Activated CD4-positive, alpha-beta memory T cell treated with anti-CD3 and anti-CD28 coated beads for 36 hours (primary cell): ENCODE measurements around the gene NEGR1. TPM values are rescaled to one million over a fixed set of nuclear protein-coding genes. Genes with fewer than 3 reads are reported as not detected.

ENCODE experiments used
- CTCF ChIA-PET: fragments of 350-600 bp; sonication (Branson Sonifier 250); formaldehyde crosslinking; loops from one replicate; lab custom pipeline; 2021; ENCODE audit warnings: antibody characterized with exemption, inconsistent platforms; lab: Charles Lee
- POLR2A ChIA-PET: fragments of 350-600 bp; sonication (Branson Sonifier 250); formaldehyde crosslinking; loops from one replicate; lab custom pipeline; 2021; ENCODE audit warnings: antibody characterized with exemption; lab: Charles Lee
- DNase-seq: peaks from one replicate; pipeline ENCODE4 v3.0.0-alpha.2; 2020
- H3K27ac Mint-ChIP-seq: one replicate; pipeline ENCODE4 v1.8.0; 2021; ENCODE audit warnings: mixed read lengths
- H3K27me3 Mint-ChIP-seq: one replicate; pipeline ENCODE4 v1.8.0; 2021; ENCODE audit warnings: mixed read lengths
- H3K36me3 Mint-ChIP-seq: one replicate; pipeline ENCODE4 v1.8.0; 2021; ENCODE audit warnings: mixed read lengths
- H3K4me1 Mint-ChIP-seq: one replicate; pipeline ENCODE4 v1.8.0; 2021; ENCODE audit warnings: low read depth, mixed read lengths
- H3K4me3 Mint-ChIP-seq: one replicate; pipeline ENCODE4 v1.8.0; 2021; ENCODE audit warnings: mild to moderate bottlenecking, mixed read lengths
- H3K9me3 Mint-ChIP-seq: one replicate; pipeline ENCODE4 v1.8.0; 2021; ENCODE audit warnings: mixed read lengths
- intact Hi-C: fragments of 100-400 bp; cut with micrococcal nuclease; formaldehyde crosslinking; loops from one replicate; pipeline ENCODE4 v1.15.1; 2023
- total RNA-seq, 2 experiments: library from RNA; stranded (reverse); gene quantifications; one replicate each; pipeline ENCODE4 v1.2.3, GENCODE V29; 2021

NEGR1 gene
- total RNA-seq, 2 experiments from 2014 or later, result not detected

DNA sequence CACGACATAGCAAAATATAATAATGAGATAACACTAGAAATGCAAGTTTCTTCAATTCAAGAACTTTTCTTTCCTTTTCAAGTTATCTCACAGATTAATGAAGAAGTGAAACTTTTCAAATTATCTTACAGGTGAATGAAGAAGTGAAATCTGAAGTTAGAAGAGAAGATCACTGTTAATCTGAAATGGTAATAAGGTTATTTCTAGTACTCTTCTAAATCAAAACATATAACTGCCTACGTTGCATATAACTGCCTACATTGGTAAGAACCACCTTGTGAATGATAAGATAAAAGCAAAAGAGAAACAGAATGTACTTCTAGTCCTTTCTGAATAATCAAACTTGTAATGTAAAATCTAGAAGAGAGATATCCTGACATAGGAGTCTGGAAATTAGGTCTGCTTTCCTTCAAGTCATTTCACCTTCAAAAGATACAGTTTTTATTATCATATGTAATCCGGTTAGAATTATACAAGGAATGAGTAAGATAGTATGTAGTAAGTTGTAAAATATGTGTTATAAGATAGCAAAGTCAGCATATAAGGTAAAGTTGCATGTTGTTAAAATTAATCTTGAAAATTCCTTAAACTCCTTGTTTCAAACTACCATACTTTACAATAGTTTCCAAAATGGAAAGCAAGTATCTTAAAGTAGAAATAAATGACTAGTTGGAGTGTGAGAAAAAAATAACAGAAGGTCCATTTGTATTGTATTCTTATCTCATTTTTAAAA is 679.1 kb downstream of the NEGR1 start:
- Mint-ChIP-seq H3K9me3 (peaks cover 22% of the 10 kb centered on the region), H3K27me3 (no peaks in the 10 kb centered on the region), H3K4me3 (no peak overlapping the region), H3K27ac (no peak overlapping the region), H3K36me3 (no peaks in the 10 kb centered on the region), H3K4me1 (no peaks in the 10 kb centered on the region)
- ChIA-PET CTCF (no interaction called here), POLR2A (no interaction called here)
- no peak for DNase-seq
- intact Hi-C loops, result no loop called here

DNA sequence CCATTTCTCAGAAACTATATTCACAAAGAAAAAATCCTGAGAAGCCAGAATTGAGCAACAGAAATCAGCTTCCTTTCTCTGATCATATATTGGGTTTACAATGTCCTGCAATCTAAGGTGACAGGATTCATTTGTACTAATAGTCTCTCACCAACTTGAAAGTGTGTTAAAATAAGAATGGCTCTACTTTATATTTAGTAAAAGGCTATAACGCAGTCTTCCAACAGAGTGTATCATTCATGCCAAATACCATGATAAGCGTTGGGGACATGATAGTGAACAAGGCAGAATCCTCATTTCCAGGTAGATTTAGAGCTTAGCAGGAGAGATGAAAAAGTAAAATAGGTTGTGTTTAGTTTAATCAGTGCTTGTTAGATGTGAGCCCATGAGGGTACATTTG is 682.3 kb downstream of the NEGR1 start:
- no peaks in the 10 kb centered on the region for H3K4me1 Mint-ChIP-seq
- H3K9me3 Mint-ChIP-seq, result peaks cover 16% of the 10 kb centered on the region
- H3K36me3 Mint-ChIP-seq, result no peaks in the 10 kb centered on the region
- no peak overlapping the region for H3K27ac Mint-ChIP-seq
- intact Hi-C loops, result no loop called here
- CTCF ChIA-PET, result no interaction called here
- H3K4me3 Mint-ChIP-seq, result no peak overlapping the region
- H3K27me3 Mint-ChIP-seq, result no peaks in the 10 kb centered on the region
- DNase-seq, result no peak
- POLR2A ChIA-PET, result no interaction called here

DNA sequence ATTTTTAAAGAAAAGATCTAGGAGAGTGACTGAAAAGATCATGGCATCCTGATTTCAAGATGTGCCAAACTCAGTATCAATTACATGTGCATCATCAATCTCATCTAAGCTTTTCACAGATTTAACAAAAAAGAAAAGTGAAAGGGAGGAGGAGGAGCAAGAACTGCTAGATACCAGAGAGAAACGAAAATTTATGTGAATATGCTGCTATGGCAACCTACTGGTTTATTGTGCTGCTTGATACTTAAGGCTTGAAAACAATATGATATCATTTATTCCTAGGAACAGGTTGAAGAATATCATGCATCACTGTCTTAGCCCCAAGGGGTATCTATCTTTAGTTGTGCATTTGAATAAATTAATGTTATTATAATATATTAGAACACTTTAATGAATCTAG is 683.0 kb downstream of the NEGR1 start:
- Mint-ChIP-seq H3K36me3 (no peaks in the 10 kb centered on the region), H3K27me3 (no peaks in the 10 kb centered on the region), H3K27ac (no peak overlapping the region), H3K4me3 (no peak overlapping the region), H3K9me3 (peaks cover 16% of the 10 kb centered on the region), H3K4me1 (no peaks in the 10 kb centered on the region)
- DNase-seq, result no peak
- ChIA-PET POLR2A (no interaction called here), CTCF (no interaction called here)
- intact Hi-C loops, result no loop called here

DNA sequence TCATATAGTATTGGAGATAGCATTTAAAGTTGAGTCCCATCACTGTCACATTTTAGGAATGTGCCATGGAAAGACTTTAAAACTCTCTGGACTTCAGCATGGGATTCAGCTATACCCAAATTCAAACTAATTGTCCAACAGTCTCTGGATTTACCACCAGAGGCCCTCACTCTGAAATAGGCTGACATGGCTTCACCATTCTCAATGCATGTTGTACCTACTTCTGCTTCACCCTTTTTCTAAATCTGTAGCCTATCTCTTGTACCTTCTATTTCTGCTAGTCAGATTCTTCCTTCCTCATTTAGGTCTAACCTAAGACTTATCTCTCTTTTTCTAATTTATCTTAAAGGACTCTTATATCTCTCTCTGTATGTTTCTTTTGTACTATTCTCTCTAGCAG is 688.8 kb downstream of the NEGR1 start:
- Mint-ChIP-seq H3K4me1 (no peaks in the 10 kb centered on the region), H3K27me3 (no peaks in the 10 kb centered on the region), H3K4me3 (no peak overlapping the region), H3K36me3 (no peaks in the 10 kb centered on the region), H3K27ac (no peak overlapping the region), H3K9me3 (no peaks in the 10 kb centered on the region)
- intact Hi-C loops, result no loop called here
- CTCF ChIA-PET, result no interaction called here
- DNase-seq, result no peak
- POLR2A ChIA-PET, result no interaction called here

DNA sequence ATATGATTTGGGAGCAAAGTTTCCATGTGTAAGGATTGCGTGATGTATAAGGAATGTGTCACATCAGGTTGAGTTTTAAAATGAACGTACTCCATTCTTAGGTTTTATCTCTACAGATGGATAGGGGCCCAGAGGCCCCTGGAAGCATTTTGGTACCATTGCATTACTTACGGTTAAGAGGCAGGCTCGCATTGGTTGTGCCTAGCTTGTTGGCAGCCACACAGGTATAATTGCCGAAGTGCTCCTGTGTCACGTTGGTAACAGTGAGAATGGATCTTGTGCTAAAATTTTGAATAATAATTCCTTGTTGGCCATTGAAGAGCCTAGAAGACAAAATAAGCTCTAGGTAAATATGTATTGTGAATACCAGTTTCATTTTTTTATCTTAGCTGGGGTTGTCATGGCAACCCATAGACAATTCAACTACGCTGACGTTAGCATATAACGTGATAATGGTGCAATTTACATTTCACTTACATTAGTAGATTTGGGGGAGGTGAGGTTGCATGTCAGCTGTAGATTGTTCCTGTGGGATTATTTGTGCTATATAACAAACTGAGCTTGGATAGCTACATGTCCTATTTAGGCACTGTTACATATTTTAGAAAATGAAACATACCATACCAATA is 689.6 kb downstream of the NEGR1 start:
- Mint-ChIP-seq H3K27ac (no peak overlapping the region), H3K4me3 (no peak overlapping the region), H3K27me3 (no peaks in the 10 kb centered on the region), H3K36me3 (no peaks in the 10 kb centered on the region), H3K9me3 (no peaks in the 10 kb centered on the region), H3K4me1 (no peaks in the 10 kb centered on the region)
- CTCF ChIA-PET, result no interaction called here
- POLR2A ChIA-PET, result no interaction called here
- DNase-seq, result no peak
- intact Hi-C loops, result no loop called here

DNA sequence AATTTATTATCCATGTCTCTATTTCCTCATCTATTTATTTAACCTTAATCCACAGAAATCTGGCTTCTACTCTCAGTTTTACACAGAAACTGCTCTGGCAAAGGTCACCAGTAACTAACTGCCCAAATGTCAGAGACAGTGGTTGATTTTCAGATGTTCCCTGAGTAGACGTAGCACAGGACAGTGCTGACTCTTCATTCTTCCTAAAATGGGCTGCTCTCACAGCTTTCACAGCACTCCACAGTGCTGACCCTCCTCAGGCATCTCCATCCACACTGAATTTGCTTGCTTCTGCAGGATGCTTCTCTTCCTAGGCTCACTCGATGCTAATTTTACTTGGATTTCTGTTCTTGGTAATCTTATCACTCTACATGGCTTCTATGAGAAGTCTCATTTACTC is 693.3 kb downstream of the NEGR1 start:
- DNase-seq, result no peak
- Mint-ChIP-seq H3K4me1 (no peaks in the 10 kb centered on the region), H3K27me3 (no peaks in the 10 kb centered on the region), H3K4me3 (no peak overlapping the region), H3K9me3 (no peaks in the 10 kb centered on the region), H3K27ac (no peak overlapping the region), H3K36me3 (no peaks in the 10 kb centered on the region)
- intact Hi-C loops, result no loop called here
- CTCF ChIA-PET, result no interaction called here
- POLR2A ChIA-PET, result no interaction called here

DNA sequence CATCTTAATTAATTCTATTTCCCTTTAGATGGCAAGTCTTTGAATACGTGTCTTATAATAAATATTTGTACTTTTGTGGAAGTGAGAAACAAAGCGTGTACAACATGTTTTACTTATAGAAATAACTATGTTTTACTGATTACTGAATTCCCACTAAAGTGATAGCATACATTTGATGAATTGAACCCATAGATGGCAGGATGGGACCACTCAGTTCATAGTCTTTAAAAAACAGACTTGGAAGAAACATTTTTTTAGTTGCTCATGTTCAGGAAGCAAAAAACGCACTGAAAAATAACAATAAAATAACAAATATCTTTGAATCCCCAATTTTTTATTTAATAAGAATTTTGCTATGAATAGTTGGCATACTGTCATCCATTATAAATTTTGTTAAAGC is 694.4 kb downstream of the NEGR1 start:
- ChIA-PET POLR2A (no interaction called here), CTCF (no interaction called here)
- Mint-ChIP-seq H3K27me3 (no peaks in the 10 kb centered on the region), H3K9me3 (no peaks in the 10 kb centered on the region), H3K4me3 (no peak overlapping the region), H3K4me1 (no peaks in the 10 kb centered on the region), H3K27ac (no peak overlapping the region), H3K36me3 (no peaks in the 10 kb centered on the region)
- intact Hi-C loops, result no loop called here
- DNase-seq, result no peak

DNA sequence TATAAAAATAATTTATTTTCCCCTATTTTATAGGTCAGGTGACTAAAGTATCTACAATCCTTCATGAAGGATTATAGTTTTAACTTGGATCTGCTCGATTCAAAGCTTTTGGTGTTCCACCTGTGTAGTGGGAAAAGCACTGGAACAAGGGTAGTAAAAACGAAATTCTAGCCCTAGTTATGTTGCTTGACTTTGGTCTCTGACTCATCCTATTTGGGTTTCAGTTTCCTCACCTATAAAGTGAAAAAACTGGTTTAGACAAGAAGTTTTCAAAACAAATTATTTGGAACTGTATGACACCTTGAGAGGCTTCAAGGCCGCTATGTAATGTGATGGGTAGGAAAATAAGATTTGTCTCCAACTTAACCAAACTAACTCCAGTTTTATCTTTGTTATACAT is 696.3 kb downstream of the NEGR1 start:
- no peak for DNase-seq
- no peaks in the 10 kb centered on the region for H3K4me1 Mint-ChIP-seq
- no peak overlapping the region for H3K27ac Mint-ChIP-seq
- no peaks in the 10 kb centered on the region for H3K36me3 Mint-ChIP-seq
- POLR2A ChIA-PET, result no interaction called here
- peaks cover 3% of the 10 kb centered on the region for H3K9me3 Mint-ChIP-seq
- intact Hi-C loops, result no loop called here
- no peak overlapping the region for H3K4me3 Mint-ChIP-seq
- CTCF ChIA-PET, result no interaction called here
- H3K27me3 Mint-ChIP-seq, result no peaks in the 10 kb centered on the region

DNA sequence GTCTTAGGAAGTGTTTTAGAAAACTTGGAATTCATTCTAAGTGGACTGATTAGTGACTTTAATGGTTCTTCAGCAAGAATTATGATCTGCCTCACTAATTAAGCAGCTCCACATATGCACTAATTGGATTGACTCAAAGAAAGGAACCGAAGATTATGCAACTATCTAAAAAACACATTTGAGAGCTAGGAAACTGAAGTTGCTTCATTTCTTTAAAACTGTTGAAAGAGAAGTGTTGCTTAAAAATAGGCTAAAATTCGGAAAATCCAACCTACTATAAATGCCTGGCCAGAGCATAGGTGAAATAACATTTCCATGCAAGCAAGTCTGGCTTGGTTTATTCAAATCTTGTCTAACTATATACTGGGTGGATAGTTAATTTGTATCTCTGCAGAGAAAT is 698.6 kb downstream of the NEGR1 start:
- intact Hi-C loops, result no loop called here
- Mint-ChIP-seq H3K4me3 (no peak overlapping the region), H3K36me3 (no peaks in the 10 kb centered on the region), H3K27me3 (no peaks in the 10 kb centered on the region), H3K9me3 (peaks cover 9% of the 10 kb centered on the region), H3K4me1 (no peaks in the 10 kb centered on the region), H3K27ac (no peak overlapping the region)
- no peak for DNase-seq
- ChIA-PET POLR2A (no interaction called here), CTCF (no interaction called here)

DNA sequence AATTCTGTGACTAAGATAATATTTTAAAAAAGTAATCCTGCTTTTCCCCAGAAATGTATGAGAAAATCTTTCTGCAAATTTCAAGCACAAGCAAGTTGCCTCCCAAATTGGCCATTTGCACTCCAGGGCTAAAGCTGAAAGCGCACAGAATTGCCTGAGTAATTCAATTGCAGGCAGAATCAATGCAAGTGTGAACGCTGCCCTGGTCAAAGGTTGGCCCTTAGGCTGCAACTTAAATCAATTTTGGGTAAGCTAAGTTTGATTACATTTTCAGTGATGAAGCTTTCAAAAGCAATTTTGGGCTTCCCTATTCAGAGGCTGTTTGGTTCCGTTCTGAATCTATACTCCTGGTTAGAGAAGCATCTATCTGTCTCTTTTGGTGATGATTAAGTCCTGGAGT is 699.7 kb downstream of the NEGR1 start:
- H3K27ac Mint-ChIP-seq, result no peak overlapping the region
- no peaks in the 10 kb centered on the region for H3K36me3 Mint-ChIP-seq
- H3K4me3 Mint-ChIP-seq, result no peak overlapping the region
- H3K9me3 Mint-ChIP-seq, result peaks cover 9% of the 10 kb centered on the region
- CTCF ChIA-PET, result no interaction called here
- intact Hi-C loops, result no loop called here
- DNase-seq, result no peak
- POLR2A ChIA-PET, result no interaction called here
- no peaks in the 10 kb centered on the region for H3K4me1 Mint-ChIP-seq
- H3K27me3 Mint-ChIP-seq, result no peaks in the 10 kb centered on the region

DNA sequence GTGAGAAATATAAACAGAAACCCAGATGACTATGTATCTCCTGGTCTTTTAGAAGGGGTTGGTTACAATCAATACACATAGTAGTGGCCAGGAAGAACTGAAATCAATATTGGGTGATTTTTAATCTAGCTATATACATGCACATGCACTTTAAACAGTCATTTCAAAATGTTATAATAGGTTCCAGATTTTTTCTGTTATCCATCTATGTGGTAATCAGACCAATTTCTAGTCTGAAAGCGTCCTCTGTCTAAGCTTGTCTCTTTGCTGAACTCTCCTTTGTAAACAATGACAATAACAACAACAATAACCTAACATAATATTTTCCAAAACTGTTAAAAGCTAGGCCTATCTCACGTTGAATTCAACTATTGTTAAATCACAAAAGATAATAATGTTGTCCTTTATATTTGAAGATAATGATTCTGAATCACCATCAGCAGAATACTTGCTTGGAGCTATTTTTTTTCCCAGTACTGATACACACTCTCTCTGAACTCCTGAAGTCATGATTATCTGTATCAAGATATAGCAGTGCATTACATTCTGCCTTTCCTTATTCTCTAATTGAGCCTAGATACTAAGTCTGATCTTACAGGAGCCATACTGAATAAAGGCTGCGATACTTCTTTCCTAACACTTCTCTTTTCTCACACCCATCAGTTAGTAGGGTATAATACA is 704.7 kb downstream of the NEGR1 start:
- no peaks in the 10 kb centered on the region for H3K36me3 Mint-ChIP-seq
- no peaks in the 10 kb centered on the region for H3K27me3 Mint-ChIP-seq
- no peak for DNase-seq
- ChIA-PET CTCF (no interaction called here), POLR2A (no interaction called here)
- intact Hi-C loops, result no loop called here
- no peak overlapping the region for H3K4me3 Mint-ChIP-seq
- H3K4me1 Mint-ChIP-seq, result no peaks in the 10 kb centered on the region
- peaks cover 9% of the 10 kb centered on the region for H3K9me3 Mint-ChIP-seq
- H3K27ac Mint-ChIP-seq, result no peak overlapping the region

DNA sequence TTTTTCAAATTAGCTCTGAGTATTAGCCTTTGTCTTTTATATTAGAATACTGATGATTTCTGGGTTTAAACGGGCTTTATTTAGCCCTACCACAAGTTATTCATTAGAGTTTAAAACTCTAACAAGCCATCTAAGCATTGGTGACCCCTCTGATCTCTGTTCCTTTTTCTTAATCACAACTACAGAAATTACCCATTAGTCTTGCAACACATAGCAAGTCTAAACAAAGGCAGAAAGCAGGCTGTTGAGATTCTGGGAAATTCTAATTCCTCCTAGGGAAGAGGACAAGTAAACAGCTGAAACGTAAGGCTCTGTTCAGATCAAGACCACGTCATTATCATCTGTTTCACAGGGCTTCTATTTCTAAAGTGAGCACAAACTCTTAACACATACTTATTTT is 710.3 kb downstream of the NEGR1 start:
- ChIA-PET POLR2A (no interaction called here), CTCF (no interaction called here)
- no peaks in the 10 kb centered on the region for H3K9me3 Mint-ChIP-seq
- no peak for DNase-seq
- H3K4me3 Mint-ChIP-seq, result no peak overlapping the region
- no peaks in the 10 kb centered on the region for H3K36me3 Mint-ChIP-seq
- intact Hi-C loops, result no loop called here
- H3K27ac Mint-ChIP-seq, result no peak overlapping the region
- H3K4me1 Mint-ChIP-seq, result no peaks in the 10 kb centered on the region
- no peaks in the 10 kb centered on the region for H3K27me3 Mint-ChIP-seq

DNA sequence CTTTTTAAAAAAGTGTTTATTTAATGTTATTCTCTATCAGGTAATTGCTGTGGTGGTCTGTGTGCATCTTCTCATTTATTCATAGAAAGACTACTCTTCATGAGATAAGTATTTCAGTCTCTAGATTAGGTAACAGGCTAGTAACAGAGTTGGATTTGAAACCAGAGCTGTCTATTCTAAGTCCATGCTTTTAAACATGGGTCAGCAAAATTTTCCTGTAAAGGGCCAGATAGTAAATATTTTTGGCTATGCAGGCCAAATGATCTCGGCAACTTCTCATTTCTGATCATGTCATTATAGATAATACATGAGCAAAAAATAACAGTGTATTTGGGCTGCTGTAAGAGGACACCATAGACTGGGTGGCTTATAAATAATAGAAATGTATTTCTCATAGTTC is 715.9 kb downstream of the NEGR1 start:
- intact Hi-C loops, result no loop called here
- no peaks in the 10 kb centered on the region for H3K4me1 Mint-ChIP-seq
- no peak overlapping the region for H3K4me3 Mint-ChIP-seq
- POLR2A ChIA-PET, result no interaction called here
- CTCF ChIA-PET, result no interaction called here
- H3K9me3 Mint-ChIP-seq, result peaks cover 2% of the 10 kb centered on the region
- H3K27ac Mint-ChIP-seq, result no peak overlapping the region
- H3K36me3 Mint-ChIP-seq, result no peaks in the 10 kb centered on the region
- H3K27me3 Mint-ChIP-seq, result no peaks in the 10 kb centered on the region
- no peak for DNase-seq
